ENCODE measurements around the gene PSMB8. TPM values are rescaled to one million over a fixed set of nuclear protein-coding genes. Genes with fewer than 3 reads are reported as not detected.

PSMB8 gene
- total RNA-seq, 1 experiment from 2014 or later, result 13.8 TPM

- TF ChIP-seq, protein P1, sequence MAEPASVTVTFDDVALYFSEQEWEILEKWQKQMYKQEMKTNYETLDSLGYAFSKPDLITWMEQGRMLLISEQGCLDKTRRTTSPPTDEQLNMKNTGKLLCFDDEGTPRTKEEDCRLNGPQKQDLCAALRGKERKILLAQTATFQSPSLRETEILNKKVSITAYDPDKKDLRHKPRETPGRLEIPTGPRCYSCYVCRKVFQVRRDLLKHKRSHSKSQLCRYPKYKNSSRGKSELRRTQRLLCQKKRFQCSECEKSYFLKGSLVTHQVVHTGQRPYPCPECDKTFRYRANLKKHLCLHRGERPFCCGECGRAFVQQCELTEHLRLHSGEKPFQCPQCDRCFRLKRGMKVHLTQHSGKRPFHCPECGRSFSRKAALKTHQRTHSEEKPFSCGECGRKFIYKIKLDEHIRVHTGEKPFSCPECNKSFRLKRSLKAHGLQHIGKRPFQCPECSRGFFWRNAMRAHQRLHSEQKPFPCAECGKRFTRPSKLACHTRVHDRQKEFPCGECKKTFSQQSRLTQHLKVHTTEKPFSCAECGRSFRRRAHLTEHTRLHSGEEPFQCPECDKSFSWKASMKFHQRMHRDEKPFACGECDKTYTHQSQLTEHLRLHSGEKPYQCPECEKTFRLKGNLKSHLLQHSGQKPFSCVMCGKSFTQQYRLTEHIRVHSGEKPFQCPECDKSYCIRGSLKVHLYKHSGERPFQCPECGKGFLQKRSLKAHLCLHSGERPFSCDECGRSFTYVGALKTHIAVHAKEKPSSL (CRISPR knock-in tag; conservative IDR thresholded peaks at IDR 0.05), result no peak
- TF ChIP-seq RELA (CRISPR knock-in tag; IDR thresholded peaks at IDR 0.05; ENCODE audit: borderline replicate concordance), result no peak
- TF ChIP-seq NFATC4 (CRISPR knock-in tag; IDR thresholded peaks at IDR 0.05), result no peak
- TF ChIP-seq SMAD4 (CRISPR knock-in tag; IDR thresholded peaks at IDR 0.05), result no peak
- no peak for TF ChIP-seq ZMAT4 (CRISPR knock-in tag; IDR thresholded peaks at IDR 0.05)
- TF ChIP-seq, protein P2, sequence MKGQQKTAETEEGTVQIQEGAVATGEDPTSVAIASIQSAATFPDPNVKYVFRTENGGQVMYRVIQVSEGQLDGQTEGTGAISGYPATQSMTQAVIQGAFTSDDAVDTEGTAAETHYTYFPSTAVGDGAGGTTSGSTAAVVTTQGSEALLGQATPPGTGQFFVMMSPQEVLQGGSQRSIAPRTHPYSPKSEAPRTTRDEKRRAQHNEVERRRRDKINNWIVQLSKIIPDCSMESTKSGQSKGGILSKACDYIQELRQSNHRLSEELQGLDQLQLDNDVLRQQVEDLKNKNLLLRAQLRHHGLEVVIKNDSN (CRISPR knock-in tag; IDR thresholded peaks at IDR 0.05), result no peak
- no peak for TF ChIP-seq MXD4 (CRISPR knock-in tag; IDR thresholded peaks at IDR 0.05; ENCODE audit: borderline replicate concordance)
- TF ChIP-seq USF2 (CRISPR knock-in tag; IDR thresholded peaks at IDR 0.05), result no peak
- TF ChIP-seq GTF2I (CRISPR knock-in tag; conservative IDR thresholded peaks at IDR 0.05), result no peak
- TF ChIP-seq, protein P3, sequence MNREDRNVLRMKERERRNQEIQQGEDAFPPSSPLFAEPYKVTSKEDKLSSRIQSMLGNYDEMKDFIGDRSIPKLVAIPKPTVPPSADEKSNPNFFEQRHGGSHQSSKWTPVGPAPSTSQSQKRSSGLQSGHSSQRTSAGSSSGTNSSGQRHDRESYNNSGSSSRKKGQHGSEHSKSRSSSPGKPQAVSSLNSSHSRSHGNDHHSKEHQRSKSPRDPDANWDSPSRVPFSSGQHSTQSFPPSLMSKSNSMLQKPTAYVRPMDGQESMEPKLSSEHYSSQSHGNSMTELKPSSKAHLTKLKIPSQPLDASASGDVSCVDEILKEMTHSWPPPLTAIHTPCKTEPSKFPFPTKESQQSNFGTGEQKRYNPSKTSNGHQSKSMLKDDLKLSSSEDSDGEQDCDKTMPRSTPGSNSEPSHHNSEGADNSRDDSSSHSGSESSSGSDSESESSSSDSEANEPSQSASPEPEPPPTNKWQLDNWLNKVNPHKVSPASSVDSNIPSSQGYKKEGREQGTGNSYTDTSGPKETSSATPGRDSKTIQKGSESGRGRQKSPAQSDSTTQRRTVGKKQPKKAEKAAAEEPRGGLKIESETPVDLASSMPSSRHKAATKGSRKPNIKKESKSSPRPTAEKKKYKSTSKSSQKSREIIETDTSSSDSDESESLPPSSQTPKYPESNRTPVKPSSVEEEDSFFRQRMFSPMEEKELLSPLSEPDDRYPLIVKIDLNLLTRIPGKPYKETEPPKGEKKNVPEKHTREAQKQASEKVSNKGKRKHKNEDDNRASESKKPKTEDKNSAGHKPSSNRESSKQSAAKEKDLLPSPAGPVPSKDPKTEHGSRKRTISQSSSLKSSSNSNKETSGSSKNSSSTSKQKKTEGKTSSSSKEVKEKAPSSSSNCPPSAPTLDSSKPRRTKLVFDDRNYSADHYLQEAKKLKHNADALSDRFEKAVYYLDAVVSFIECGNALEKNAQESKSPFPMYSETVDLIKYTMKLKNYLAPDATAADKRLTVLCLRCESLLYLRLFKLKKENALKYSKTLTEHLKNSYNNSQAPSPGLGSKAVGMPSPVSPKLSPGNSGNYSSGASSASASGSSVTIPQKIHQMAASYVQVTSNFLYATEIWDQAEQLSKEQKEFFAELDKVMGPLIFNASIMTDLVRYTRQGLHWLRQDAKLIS (CRISPR knock-in tag; IDR thresholded peaks at IDR 0.05; ENCODE audit: borderline replicate concordance), result no peak
- TF ChIP-seq TEAD4 (CRISPR knock-in tag; IDR thresholded peaks at IDR 0.05), result no peak
- H3K27me3 Mint-ChIP-seq (ENCODE audit: low read depth), result peaks cover 64% of the 10 kb centered on the region
- ATAC-seq, result no peak
Observed at GRCh38 chr6:32799740-32800139, 44.1 kb downstream of the PSMB8 start.

GRCh38 chr6:32799168-32799567 lies 44.7 kb downstream of the PSMB8 start:
- ATAC-seq (no peak), DNase-seq (ENCODE audit: low spot score) (no peak)
- H3K27me3 Mint-ChIP-seq (ENCODE audit: low read depth), result peaks cover 62% of the 10 kb centered on the region
- no peak overlapping the region for H3K4me3 Mint-ChIP-seq
- peaks cover 11% of the 10 kb centered on the region for H3K9me3 Mint-ChIP-seq
- TF ChIP-seq ETV6 (CRISPR knock-in tag; IDR thresholded peaks at IDR 0.05), result no peak
- no peak for TF ChIP-seq ZNF219 (CRISPR knock-in tag; IDR thresholded peaks at IDR 0.05; ENCODE audit: borderline replicate concordance)
- no peak for TF ChIP-seq GRHL2 (CRISPR knock-in tag; IDR thresholded peaks at IDR 0.05; ENCODE audit: insufficient replicate concordance, severe bottlenecking)
- TF ChIP-seq FOXK1 (CRISPR knock-in tag; IDR thresholded peaks at IDR 0.05), result no peak
- no peak for TF ChIP-seq ZSCAN18 (CRISPR knock-in tag; IDR thresholded peaks at IDR 0.05)
- no peak for TF ChIP-seq GTF2I (CRISPR knock-in tag; conservative IDR thresholded peaks at IDR 0.05)
- TF ChIP-seq FOXJ3 (CRISPR knock-in tag; IDR thresholded peaks at IDR 0.05; ENCODE audit: borderline replicate concordance), result no peak
- TF ChIP-seq PRRX2 (CRISPR knock-in tag; IDR thresholded peaks at IDR 0.05), result no peak
- no peak overlapping the region for H3K27ac Mint-ChIP-seq
- H3K4me1 Mint-ChIP-seq, result peaks cover 3% of the 10 kb centered on the region; the same call in 1 of the 2 replicates
- H3K36me3 Mint-ChIP-seq, result peaks cover 6% of the 10 kb centered on the region
- ChIA-PET CTCF (interaction anchor here (0.6 to 1.9 kb wide), 5 partner anchors 22 to 156 kb away, joined by 3 to 8 read pairs (median 3); no protein-coding TSS in a partner anchor), POLR2A (no interaction called here)

More at GRCh38 chr6:32799740-32800139, 44.1 kb downstream of the PSMB8 start:
- Mint-ChIP-seq H3K9me3 (peaks cover 11% of the 10 kb centered on the region), H3K4me1 (peaks cover 3% of the 10 kb centered on the region; the same call in 1 of the 2 replicates), H3K27ac (no peak overlapping the region), H3K4me3 (no peak overlapping the region), H3K36me3 (peaks cover 6% of the 10 kb centered on the region)
- ChIA-PET CTCF (interaction anchor here (0.6 to 1.9 kb wide), 5 partner anchors 39 to 155 kb away, joined by 3 to 8 read pairs (median 3); partner anchors contain the start of gene TAP2), POLR2A (no interaction called here)
- no peak for DNase-seq (ENCODE audit: low spot score)
